Hepatocyte (in vitro differentiated cells): Measurements from ENCODE around the gene ACP7.

Experiments
- EZH2 ChIP-seq: fragments of 200-600 bp; sonication (generic); IDR thresholded peaks from 2 replicates; pipeline ENCODE4 v1.6.1; 2016; ENCODE audit warnings: antibody characterized with exemption, mild to moderate bottlenecking, borderline replicate concordance
- EZH2phosphoT487 ChIP-seq: fragments of 200-600 bp; sonication (generic); IDR thresholded peaks from one replicate; pipeline ENCODE4 v1.6.1; 2018; ENCODE audit warnings: antibody characterized with exemption, mild to moderate bottlenecking, low read depth, moderate library complexity; ENCODE audit not compliant: unreplicated experiment, severe bottlenecking
- TF ChIP-seq, protein P1 (sequence below): fragments of 200-600 bp; sonication (generic); IDR thresholded peaks from 2 replicates; pipeline ENCODE4 v1.5.1; 2016; ENCODE audit warnings: antibody characterized with exemption, mild to moderate bottlenecking; ENCODE audit not compliant: poor library complexity

DNA sequence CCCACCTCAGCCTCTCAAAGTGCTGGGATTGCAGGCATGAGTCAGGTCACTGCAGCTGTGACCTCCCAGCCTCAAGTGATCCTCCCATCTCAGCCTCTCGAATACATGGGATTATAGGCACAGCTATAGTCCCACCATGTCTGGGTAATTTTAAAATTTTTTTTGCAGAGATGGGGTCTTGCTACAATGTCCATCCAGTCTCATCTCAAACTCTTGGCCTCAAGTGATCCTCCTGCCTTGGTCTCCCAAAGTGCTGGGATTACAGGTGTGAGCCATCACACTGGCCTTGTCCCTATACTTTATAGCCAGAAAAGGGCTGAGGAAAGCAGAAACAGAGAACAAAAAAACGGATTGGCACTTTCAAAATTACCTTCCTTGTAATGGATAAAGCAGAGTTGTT lies 47.0 kb upstream of the ACP7 start:
- TF ChIP-seq EZH2phosphoT487 (no peak), EZH2 (no peak)
- TF ChIP-seq, protein P1, sequence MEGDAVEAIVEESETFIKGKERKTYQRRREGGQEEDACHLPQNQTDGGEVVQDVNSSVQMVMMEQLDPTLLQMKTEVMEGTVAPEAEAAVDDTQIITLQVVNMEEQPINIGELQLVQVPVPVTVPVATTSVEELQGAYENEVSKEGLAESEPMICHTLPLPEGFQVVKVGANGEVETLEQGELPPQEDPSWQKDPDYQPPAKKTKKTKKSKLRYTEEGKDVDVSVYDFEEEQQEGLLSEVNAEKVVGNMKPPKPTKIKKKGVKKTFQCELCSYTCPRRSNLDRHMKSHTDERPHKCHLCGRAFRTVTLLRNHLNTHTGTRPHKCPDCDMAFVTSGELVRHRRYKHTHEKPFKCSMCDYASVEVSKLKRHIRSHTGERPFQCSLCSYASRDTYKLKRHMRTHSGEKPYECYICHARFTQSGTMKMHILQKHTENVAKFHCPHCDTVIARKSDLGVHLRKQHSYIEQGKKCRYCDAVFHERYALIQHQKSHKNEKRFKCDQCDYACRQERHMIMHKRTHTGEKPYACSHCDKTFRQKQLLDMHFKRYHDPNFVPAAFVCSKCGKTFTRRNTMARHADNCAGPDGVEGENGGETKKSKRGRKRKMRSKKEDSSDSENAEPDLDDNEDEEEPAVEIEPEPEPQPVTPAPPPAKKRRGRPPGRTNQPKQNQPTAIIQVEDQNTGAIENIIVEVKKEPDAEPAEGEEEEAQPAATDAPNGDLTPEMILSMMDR: no peak
